Stimulated activated CD4-positive, alpha-beta T cell treated with anti-CD3 and anti-CD28 coated beads, Interleukin-1b, Interleukin-23, amount 100 ng/mL, for 4 hours (primary cell): ENCODE data around the gene ZNF550.
A peak's percentile ranks its signal among the peaks of the same experiment; 100 is the strongest.

Experiments
- DNase-seq, 2 donors: peaks; one replicate each; pipeline ENCODE4 v3.0.0-alpha.2; 2020; ENCODE audit warnings: low read depth in 2 of 2

Gene ZNF550

DNA sequence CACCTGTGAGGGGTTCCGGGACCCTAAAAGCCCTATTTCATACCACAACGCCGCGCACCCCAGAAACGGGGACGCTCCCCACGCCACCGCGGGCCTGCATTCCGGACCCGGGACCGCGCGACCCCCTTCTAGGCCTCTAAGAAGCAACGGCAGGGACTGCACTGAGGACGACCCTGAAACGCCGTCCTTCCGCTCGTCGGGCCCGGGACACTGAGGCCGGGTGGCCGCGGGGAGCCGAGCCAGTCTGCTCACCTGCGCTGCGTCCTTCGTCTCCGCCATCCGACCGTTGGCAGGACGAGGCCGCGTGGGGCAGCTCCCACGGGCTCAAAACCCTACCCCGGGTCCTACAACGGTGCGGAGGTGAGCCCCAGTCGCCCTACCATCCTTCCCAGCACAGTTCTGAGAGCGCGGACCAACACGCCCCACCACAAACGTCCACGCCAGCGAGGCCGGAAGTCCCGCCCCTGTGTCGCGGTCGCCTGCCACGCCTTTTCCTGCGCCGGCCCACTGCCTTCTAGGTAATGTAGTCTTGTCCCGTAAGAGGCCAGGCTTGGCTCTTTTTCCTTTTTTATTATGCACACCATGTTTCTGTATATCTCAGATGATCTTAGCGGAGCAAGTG lies at the start of gene ZNF550:
ZNF550 (minus strand) TSS at position 460 of the 622 bp plus-strand sequence; CDS start at position 279, 181 bp downstream.
- peak; percentile 79 to 81 for DNase-seq

DNA sequence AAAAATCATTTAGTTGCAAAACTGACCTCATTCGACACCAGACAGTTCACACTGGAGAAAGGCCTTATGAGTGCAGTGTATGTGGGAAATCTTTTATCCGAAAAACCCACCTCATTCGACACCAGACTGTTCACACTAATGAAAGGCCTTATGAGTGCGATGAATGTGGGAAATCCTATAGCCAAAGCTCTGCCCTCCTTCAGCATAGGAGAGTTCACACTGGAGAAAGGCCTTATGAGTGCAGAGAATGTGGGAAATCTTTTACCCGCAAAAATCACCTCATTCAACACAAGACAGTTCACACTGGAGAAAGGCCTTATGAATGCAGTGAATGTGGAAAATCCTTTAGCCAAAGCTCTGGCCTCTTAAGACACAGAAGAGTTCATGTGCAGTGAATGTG lies 47.3 kb upstream of the ZNF550 start:
- DNase-seq = no peak

DNA sequence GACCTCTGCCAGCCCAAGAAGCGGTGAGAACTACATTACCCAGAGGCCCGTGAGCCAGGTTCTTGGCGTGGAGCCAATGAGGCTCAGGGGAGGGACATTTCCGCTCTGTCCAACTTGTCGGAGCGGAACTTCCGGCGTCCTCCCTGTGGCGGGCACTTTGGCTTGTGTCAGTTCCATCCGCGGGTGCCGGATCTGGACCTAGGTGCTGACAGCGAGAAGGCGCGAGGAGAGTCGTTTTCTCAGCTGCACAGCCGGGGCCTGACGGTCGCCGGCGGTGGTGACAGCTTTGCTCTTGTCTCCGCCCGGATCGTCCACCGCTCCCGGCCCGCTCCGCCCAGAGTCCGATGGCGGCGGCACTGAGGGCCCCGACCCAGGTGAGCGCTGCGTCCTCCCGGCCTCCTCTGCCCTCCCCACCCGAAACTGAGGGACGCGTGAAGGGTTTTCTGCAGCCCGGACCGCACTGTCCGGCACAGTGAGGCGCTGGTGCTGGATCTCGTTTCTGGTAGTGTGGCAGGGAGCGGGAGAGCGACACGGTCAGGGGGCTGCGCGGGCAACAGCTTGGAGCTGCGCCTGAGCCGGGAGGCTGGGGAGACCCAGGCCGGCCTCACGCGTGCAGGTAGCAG lies 40.2 kb upstream of the ZNF550 start, which contains the start of gene ZNF530:
ZNF530 (plus strand) TSS at position 125 of the 623 bp plus-strand sequence. CDS start 4,461 bp downstream, outside the sequence.
- DNase-seq = peak; percentile 76 to 83

DNA sequence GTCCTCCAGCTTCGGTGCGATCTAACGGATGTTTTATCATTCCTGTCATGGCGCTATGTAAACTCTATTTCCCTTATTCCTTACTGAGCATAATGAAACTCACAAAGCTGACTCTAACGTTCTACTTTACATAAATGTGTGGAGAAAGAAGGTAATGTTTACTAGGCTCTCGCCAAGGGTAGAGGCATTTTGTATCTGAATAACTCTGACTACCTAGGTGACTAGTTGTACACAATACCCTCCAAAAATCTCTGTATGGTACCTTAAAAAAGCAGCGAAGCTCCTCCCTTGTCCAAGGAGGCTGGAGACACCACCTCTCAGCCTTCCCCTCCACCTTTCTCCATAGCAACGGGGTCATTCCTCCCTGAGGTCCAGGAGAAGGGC lies 39.7 kb upstream of the ZNF550 start:
- no peak for DNase-seq

DNA sequence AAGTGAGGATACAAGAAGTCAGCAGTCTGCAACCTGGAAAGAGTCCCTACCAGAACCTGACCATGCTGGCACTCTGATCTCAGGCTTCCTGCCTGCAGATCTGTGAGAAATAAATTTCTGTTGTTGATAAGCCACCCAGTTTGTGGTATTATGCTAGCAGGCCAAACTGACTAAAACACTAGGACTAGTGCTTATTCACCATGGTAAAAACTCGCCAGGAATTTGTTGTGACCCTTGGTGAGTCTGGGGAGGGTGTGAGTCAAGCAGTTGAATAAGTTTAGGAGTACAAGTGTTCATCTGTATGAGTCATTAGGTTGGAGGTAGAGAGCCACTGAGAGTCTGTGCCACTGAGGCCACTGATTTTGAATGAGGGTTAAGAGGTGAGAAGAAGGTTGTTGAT lies 27.9 kb upstream of the ZNF550 start:
- DNase-seq = no peak

DNA sequence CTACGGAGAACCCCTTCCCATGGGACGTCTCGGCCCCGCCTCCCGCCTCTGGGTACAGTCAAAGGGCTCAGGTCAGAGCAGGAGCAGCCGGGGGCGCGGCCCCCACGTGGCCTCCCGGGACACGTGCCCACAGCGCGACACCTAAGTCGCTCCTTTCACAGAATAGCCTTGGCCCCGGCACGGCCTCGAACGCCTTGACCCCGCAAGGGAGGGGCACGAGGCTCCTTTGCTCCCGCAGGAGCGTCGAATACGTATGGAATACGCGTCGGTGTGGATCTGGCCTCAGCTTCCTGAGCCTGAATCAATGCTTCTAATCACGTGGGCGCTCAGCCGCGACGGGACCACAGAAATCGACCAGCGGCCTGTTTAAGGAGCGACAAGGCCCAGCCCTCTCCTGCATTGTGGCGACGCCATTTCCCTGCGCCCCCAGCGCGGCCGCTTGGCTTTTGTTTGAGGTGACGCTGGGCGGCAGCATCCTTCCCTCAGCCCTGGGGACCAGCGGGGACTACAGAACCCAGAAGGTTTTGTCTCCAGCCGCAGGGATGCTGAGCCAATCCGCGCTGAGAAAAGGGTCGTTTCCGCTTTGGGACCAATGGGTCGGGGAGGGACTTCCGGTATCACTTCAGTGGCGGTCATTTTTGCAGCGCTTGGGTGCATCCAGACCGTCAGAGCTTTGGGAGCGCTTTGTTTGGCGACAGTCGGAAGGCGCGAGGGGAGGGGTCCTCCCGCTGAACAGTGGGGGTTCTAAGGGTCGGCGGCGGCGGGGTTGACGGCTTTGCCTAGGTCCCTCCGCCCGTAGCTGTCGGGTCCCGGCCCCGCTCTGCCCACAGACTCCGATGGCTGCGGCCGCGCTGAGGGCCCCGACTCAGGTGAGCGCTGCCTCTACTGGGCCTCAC lies 24.1 kb upstream of the ZNF550 start, which contains the start of gene ZIK1:
ZIK1 (plus strand) TSS at position 625 of the 896 bp plus-strand sequence; CDS start at position 837, 212 bp downstream.
- peak; percentile 68 to 79 for DNase-seq

DNA sequence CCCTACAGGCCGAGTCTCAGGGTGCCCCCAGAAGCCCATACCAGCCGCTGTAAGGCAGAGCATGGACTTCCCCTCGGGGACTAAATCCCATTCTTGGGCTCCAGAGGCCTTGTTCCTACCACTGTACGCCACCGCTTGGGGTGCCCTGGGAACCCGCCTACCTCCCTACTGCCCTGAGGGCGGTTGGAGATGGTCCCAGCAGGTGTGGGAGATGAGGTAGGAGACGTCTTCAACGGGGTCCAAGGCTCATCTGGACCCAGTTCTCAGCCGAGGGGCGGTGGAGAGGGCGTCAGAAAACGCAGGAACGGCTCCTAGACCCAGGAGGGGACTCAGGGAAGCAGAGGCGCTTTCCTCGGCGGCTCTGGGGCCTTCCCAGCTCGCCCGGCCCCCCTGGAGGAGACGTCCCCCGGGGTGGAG lies 23.4 kb upstream of the ZNF550 start:
- no peak for DNase-seq

DNA sequence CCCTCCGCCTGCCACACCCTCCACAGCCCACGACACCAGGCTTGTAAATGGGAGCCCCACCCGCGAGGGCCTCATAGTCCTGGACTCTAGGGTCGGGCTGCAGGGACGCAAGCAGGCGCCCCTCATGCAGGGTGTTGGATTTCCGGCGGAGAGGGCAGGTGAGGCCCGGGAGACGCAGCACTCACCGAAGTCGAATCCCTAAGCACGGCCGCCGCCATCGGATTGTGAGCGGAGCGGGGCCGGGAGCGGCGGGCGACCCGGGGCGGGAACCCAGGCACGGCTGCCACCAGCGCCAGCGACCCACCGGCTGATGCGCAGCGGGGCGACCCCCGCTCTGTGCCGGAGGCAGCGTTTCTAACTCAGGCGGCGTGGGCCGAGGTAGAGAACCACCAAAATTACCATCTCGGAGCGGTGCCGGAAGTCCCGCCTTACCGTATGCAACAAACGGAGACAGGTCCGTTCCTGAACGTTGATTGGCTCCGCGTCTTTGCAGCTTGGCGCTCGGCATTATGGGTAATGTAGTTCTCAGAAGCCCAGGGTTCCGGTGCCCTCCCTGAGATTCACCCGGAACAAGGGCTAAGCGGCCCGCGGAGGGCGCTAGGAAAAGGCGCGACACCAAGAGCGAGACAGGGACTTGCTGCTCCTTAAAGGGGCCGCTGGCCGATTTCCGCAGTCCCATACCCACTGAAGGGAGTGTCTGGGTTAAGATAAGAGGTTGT lies 19.0 kb upstream of the ZNF550 start, which contains the start of gene ZNF416:
ZNF416 (minus strand) TSS at position 425 of the 719 bp plus-strand sequence; CDS start at position 218, 207 bp downstream.
- peak; percentile 80 to 90 for DNase-seq

DNA sequence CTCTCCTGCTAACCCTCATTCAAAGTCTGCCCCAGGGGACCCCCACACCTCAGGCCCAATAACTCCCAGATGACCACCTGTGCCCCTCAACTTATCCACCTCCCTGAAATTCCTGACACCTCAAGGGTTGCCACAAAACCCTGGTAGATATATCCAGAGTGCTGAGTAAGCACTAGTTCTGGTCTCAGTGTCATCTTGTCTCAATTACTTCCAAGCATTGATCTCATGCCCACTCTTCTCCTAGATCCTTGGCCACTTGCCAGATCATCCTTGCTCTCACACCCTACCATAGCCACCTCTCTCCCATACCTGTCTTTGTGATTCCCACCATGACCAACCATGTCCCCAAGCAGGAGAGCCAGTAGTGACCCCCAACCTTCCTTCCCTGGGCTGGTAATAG lies 17.0 kb upstream of the ZNF550 start:
- DNase-seq = no peak

DNA sequence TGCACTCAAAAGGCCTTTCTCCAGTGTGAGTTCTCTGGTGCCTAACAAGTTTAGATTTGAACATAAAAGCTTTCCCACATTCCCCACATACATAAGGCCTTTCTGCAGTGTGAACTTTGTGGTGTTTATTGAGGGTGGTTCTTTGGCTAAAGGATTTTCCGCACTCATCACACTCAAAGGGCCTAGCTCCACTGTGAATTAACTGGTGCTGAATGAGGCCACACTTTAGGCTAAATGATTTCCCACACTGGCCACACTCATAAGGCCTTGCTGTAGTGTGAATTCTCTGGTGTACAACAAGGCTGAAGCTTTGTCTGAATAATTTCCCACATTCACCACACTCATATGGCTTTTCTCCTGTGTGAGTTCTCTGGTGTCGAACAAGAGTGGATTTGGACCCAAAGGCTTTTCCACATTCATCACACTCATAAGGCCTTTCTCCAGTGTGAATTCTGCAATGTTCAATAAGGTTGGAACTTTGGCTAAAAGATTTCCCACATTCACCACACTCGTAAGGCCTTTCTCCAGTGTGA lies 12.8 kb upstream of the ZNF550 start:
- no peak for DNase-seq

DNA sequence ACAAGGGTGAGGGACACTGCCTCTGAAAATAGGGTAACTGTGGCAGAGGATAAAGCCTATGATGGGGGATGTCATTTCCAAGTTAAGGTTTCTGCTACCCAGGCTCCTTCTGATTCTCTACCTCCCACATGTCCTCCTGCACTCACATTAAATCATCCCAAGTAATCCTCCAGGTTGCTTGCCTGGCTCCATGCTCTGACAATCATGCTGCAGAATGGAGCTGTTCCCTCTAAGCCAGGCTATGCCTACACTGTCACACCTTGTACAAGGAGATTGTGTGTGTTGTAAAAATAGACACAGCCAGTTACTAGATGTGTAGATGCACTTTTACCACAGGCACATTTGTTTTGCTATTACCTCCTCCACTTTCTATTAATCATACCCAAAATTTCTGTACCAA lies 11.0 kb upstream of the ZNF550 start:
- no peak for DNase-seq

DNA sequence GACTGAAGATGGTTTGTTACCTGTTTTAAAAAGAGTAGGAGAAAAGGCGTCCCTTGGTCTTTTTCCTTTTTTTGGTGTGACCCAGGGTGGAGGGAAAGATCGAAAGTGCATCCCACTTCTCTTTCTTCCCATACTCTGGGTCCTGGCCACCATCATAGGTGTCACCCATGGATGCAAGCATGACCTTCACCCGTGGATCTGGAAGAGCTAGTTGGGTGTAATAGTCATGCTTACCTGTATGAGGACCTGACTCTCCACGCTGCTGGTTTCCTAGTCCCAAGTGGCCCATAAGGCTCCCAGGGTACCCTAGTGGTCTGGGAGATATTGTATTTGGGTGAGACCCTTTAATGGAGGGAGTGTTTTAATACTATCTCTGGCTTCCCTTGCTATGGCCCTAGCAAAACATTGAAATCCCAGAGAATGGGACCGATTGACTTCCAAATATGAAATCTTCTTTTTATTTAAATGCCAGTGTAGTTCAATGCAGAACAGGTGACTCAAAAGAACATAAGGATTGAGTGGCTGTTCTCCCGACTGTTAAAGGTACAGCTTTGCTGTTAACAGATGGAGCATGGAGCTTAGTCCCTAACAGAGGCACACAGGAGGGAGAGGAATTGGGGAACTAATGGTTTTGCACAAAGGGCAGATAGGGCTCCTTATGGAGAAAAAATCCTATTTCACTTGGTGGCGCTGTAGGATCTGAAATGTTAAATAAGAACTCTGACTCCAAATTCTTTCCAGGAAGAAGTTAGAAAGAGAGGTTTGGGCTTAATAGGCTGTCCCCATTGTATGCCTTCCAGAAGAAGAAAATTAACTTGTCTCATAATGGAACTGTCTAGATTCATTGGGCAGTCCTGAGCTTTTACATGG lies 7.0 kb upstream of the ZNF550 start:
- DNase-seq = no peak

DNA sequence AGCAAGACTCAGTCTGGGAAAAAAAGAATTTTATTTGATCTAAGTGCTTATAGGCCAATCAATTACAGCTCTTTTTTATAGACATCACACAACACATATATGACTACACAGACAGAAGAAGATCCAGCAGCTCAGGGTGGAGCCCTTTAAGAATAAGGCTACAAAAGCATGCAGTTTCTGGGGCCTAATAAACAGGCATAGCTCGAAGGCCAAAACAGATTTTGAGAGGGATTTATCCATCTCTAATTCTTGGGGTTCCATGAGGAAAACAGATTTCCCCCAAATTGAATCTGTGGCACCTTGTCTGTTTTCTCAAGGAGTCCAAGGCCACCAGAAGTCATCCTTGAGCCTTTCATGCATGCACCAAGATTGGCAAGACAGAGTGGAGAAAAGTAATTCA lies 3.9 kb upstream of the ZNF550 start:
- no peak for DNase-seq

DNA sequence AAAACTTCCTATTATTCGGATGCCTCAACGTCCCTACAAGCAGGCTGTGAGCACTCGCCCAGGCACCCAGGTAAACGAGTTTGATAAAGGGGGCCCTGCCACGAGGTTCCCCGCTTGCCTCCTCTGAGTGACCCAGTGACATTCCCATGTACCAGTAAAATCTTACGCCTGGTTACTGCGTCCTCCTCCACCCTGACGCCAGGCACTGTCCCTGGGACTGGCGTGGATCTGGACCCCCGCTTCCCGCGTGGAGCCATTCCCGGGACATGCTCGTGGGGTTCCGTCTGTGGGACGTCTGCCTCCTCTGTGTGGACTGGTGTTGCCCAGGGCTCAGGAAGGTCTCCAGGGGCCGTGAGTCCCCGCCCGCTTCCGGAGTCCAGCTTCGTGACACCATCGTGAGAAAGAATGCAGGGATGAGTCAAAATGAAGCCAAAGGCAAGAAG lies 407 bp upstream of the ZNF550 start:
- no peak for DNase-seq

DNA sequence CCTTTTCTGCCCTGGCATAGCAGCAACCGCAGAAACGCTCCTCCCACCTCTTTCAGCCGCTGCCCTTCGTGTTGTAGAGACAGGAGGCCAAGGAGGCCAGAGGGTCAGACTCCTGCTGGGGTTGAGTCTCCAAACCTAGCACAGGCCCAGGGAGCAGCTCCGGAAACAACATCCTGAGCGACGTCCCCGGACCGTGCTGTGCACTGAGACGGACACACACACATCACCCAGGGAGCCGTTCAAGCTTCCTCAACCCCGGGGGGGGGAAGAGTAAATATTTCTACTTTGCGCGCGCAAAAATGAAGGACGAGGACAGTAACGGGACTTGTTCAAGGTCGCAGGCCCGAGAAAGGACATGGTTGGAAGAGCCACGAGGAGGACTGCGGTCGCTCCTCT lies 657 bp downstream of the ZNF550 start:
- DNase-seq = peak in 1 of 2 donors; percentile 6

DNA sequence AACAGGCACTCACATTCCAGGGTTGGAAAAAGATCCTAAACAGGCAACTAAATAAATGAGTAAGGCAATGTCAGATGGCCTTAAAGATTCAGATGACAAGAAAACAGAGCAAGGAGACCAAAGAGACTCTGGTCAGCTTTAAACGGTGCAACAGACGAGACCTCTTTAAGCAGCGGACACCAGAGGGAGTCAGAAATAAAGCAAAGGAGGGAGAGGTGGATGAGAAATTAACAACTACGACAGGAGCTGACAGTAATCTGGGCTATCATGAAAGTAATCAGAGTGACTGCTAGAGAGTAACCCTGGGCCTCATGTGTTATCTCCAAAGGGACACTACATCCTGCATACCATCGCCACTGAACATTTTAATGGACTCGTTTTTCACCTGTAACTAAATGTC lies 1.1 kb downstream of the ZNF550 start:
- DNase-seq = no peak

DNA sequence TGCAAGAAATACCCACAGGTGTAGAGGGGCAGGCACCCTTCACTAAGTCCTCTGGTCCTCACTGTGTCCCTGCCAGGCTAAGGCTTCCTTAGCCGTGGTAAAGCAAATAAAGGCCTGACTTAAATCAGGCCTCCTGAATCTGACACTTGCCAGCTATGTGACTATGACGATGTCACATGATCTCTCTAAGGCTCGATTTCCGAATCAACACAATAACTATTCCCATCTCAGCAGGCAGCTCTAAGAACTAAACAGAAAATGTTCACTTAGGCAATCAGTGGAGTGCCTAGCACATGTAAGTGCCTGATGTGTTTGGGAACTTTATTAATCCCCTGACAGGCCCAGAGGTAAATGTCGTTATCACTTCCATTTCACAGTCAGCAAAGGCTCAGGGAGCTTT lies 2.0 kb downstream of the ZNF550 start:
- DNase-seq = no peak

DNA sequence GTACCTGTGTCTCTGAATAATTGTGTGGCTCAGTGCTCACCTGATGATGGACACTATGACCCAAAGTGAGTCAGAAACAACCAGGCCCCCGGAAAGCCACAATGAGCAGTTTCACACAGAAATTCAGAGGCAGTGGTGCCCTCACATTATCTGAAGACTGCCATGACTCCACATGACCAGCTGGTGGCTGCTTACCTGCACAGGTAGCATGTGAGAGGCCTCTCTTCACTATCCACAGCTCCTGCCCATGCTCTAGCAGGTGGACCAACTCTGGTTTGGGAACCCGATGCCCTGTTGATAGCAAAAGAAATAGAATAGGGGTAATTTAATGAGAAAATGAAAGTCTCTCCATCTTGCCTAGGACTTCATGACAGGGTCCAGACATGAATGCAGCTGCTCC lies 7.2 kb downstream of the ZNF550 start:
- no peak for DNase-seq

DNA sequence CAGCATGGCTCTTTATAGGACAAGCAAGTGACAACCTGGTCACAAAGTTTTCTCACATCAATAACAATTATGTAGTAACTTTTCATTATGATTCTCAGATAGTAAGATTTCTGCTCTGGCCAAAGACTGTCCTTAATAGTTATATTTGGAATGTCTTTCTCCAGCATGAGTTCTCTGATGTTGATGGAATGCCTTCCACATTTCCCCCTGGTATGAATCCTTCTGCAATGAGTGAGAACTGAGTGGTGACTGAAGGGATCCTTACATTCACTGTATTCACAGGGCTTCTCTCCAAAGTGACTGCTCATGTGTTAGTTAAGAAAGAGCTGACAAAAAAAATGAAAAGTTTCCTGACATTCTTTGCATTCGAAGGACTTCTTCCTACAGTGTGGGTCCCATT lies 13.2 kb downstream of the ZNF550 start:
- DNase-seq = no peak

DNA sequence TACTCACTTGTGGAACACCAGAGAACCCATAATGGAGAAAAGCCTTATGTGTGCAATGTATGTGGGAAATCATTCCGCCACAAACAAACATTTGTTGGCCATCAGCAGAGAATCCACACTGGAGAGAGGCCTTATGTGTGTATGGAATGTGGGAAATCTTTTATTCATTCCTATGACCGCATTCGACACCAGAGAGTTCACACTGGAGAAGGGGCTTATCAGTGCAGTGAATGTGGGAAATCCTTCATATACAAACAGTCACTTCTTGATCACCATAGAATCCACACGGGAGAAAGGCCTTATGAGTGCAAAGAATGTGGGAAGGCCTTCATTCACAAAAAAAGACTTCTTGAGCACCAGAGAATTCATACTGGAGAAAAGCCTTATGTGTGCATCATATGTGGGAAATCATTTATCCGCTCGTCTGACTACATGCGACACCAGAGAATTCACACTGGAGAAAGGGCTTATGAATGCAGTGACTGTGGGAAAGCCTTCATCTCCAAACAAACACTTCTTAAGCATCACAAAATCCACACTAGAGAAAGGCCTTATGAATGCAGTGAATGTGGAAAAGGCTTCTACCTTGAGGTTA lies 21.6 kb downstream of the ZNF550 start:
- no peak for DNase-seq
